HK-2 (cell line): ENCODE data around the gene HINT2.
A peak's percentile ranks its signal among the peaks of the same experiment; 100 is the strongest.

Experiments
- DNase-seq: peaks from one replicate; pipeline ENCODE4 v3.0.0-alpha.2; 2018; ENCODE audit not compliant: unreplicated experiment

The HINT2 gene

DNA sequence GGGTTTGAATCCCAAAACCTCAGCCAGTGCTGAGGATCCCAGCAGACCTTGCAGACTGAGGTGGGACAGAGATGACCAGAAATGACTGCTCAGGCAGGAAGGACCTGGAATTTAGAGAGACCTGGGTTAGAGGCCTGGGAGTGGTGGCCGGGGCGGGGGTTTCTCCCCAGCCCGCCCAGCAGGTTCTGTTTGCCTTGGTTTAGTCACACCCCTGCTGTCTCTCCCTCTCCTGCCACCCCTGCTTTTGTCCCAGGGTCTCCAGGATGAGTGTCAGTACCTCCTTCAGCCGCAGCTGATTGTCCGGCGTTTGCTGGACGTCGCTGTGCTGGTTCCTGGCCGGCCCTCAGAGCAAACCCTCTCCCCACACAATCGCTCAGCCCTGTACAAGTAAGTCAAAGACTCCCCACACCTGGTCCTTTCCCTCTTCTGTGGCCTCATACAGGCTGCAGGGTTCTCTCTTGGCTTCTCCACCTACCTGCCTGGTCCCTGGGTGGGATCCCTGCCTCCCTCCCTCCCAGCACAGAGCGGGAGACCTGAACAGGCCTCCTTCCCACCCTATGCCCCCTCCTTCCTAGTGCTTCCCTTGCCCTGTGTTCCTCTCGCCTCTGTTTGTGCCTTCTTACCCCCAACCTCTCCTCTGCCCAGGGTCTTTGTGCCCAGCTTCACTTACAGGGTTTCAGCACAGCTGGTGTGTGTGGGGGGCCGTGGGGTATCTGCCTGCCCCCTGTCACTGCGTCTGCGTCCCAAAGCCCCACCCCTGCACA is 26.2 kb upstream of the HINT2 start:
- DNase-seq = no peak

DNA sequence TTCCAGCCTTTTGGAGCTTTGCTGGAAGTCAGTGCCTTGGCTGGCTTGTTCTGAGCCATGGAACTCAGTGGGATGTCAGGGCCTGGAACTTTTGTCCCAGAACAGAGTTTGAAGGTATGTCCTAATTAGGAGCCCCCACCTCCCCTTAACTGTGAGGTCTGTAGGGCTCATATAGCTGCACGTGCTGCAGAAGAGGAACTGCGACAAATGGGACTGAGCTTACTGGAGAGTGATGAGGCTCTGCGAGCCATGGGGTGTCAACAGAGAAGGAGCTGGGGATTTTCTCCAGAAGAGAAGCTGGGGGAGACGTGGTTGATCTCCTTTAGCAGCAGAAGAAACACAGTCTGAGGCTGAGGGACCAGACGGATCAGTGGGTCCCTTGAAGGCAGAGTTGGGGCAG is 25.1 kb upstream of the HINT2 start:
- DNase-seq = no peak

DNA sequence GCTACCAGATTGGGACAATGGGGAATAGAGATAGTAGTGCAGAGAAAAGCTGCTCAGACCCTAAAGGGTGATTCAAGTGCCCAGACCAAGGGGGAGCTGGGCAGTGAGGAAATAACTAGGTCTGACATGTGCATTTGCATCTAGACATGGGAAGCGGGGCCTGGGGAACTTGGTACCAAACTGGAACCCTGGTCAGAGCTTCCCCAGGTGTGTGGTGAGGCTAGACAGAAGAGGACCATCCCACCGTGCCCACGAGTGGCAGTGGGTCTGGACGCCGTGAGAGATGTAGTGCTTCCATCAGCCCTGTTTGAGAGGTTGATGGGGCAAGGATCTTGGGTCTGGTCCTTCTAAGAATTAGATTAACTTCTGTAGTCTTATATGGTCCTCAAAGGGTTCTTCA is 21.8 kb upstream of the HINT2 start:
- no peak for DNase-seq

DNA sequence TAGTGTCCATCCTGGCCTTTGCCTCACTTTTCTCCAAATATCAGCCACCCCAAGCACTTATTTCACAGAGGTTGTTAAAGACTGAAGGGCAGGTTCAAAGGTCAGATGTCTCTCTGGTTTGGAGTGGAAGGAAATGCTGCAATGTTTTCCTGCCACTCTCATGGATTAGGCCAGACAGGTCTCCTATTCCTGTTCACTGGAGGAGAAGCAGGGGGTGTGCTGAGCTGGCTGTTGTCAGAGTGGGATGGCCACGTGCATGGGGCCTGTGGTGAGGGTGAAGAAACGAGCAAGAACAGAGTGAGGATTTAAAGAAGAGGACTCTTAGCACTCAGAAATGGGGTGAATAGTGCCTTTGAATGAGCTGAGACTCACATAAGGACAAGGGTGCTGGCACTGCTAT is 20.9 kb upstream of the HINT2 start:
- DNase-seq = no peak

DNA sequence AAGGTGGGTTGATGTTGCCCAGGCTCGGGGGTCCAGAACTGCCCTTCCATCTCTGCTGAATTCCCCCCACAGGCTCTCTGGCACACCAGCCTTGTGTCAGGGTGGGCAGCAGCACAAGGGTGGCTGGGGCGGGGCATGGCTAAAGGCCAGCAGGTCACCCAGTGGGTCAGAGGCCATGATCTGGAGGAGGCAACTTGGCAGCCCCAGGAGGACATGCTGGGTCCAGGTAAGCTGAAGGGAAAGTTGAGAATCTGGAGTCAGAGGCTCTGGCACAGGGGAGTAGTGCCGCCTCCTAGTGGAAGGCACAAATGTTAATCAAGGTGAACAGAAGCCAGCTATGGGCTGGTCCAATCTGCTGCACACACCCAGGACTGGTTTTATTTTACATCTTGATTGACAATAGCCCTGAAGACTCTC is 20.4 kb upstream of the HINT2 start:
- DNase-seq = no peak

DNA sequence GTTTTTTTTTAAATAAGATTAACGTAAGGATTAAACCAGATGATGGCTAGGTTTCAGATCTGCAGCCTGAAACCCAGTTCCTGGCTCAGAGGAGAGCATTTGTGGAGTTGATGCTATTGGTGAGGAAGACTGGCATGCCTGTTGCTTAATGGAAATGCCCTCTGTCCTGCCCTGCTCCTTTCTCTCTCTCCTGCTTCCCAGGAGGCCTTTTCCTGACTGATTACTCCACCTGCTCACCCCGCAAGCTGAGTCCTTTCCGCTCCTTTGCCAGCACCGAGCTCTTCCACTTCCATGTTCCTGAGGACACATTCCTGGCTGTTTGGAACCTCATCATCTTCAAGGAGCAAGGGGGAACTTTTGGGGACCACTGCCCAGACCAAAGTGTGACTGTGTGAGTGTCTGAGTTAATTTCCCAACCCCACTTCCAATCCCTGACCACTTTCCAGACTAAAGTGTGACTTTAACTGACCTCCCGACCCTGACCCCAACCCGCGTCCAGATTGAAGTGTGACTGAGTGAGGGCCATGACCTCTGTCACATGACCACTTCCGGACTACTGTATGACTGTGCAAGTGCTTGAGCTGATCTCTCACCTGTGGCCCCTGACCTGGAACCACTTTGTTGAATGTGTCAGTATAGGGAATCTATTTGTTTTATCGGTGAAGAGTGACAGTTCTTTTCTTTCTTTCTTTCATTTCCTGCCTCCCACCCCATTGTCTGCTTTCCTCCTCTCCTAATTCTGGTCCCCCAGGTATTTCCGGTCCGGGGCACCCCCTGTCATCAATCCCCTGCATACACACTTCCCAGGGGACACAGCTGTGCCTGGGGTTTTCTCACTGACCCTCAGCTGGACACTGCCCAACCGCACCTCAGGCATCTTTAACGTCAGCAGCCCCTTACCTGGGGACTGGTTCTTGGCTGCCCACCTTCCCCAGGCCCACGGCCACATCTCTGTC is 19.7 kb upstream of the HINT2 start:
- DNase-seq = no peak

DNA sequence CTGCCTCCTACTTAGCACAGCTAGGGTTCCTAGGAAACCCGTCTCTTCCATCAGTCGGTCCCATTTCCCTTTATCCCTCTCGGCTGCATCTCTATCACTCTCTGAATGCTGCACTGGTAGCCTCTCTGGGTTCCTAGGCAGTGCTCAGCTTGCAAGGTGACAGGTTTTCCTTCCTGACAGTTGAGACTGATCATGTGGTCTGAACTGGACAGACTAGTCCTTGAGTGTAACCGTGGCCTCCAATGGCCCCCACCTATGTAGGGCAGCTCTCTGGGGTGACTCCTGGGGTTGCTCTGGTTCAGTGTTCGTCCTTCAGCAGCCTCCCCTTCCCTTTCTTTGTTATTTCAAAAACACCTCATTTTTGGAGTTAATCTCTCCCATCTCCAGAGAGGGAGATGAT is 18.0 kb upstream of the HINT2 start:
- no peak for DNase-seq

DNA sequence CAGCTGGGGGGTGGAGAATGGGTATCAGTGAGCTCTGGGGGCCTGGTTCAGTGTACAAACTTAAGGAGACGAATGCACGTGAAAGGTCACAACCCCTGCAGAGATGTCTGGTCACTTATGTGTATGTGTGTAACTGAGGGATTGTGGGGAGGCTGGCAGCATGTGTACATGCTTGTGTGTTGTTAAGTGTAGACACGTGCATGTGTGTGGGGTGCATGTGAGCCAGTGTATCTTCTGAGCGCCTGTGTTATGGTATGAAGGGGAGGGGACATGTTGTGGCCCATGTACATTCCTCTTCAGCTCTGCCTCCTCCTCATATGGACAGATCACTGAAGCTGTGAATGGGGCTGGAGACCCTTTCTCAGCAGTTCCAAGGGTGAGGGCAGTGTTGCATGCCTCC is 16.2 kb upstream of the HINT2 start:
- DNase-seq = no peak

DNA sequence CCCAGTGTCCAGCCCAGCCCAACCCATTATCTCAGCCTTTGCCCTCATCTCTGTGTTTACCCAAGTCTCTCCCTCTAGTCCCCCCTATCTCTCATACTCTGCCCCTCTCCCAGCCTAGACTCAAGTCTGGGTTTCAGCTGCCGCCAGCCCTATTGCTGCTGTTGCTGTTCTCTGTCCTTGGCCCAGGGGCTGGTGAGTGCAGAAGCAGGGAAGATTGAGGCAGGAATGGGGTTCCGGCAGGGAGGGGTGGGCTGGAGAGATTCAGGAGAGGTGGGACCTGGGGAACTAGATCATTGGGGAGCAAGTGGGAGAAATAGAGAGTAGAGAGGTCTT is 14.9 kb upstream of the HINT2 start:
- DNase-seq = no peak

DNA sequence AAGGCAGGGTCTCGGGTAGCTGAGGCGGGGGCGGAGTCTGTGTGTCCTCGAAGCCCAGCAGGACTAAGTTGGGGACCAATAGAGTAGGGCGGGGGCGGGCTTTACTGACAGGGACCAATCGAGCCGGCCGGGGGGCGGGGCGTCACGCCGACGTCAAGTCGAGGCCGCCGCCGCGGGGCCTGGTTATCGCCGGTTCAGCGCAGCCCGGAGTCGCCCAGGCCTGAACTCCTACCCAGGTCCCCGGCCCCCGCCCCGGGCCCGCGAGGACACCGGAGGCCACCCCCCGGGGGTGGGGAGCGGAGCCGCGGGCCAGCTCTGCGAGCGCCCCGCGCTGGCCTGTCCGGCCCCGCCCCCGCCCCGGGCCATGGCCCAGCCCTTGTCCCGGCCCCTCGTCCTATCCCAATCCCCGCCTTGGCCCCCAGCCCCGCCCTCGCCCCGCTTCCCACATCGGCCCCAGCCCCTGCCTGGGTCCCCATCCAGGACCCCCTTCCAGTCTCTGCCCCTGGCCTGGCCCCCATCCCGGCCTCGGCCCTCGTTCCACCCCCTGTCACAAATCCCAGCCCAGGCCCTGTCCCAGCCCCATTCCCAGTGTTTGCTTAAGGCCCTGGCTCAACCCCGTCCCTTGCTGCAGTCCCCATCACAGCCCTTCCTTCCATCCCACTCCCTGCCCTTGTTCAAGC is 14.4 kb upstream of the HINT2 start, which contains the start of gene TMEM8B:
TSS of gene TMEM8B (plus strand) at position 145 of the 680 bp plus-strand sequence. CDS start at position 365, 220 bp downstream.
- peak; percentile 82 for DNase-seq

DNA sequence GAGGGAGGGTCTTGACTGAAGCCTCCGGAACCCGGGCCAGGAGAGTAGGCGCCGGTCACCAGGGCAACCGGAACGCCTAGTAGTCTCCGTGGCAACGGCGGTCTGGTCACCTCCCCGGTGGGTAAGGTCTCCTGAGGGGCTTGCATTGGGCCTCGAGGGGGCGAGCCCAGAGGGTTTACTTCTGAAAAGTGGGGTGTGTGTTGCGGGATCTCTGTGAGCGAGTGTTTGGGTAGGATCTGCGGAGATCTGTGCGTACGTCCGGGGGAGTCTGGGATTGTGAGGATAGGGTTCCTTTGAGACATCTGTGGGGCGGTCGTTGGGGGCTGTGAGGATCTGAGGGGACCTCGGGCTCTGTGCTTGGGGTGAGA is 13.9 kb upstream of the HINT2 start, which contains the start of gene FAM221B:
TSS of gene FAM221B (minus strand) at position 17 of the 368 bp plus-strand sequence. CDS start 2,571 bp downstream, outside the sequence.
- no peak for DNase-seq

DNA sequence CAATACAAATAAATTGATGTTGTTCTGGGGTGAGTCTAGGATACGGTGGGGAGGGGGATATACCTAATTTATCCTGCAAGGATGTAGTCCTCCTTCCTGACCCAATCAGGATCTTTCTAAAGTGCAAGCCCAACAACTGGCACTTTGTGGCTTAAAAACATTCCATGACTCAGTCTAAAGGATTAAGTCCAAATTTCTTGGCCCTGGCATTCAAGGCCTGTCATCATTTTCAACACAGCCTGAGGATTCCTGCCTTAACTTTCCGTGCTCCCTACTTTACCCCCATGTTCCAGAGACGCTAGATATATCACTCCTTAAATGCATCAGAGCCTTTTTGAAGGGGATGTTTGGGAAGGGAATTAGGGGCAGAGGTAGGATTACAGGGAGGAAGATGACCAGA is 12.6 kb upstream of the HINT2 start:
- no peak for DNase-seq

DNA sequence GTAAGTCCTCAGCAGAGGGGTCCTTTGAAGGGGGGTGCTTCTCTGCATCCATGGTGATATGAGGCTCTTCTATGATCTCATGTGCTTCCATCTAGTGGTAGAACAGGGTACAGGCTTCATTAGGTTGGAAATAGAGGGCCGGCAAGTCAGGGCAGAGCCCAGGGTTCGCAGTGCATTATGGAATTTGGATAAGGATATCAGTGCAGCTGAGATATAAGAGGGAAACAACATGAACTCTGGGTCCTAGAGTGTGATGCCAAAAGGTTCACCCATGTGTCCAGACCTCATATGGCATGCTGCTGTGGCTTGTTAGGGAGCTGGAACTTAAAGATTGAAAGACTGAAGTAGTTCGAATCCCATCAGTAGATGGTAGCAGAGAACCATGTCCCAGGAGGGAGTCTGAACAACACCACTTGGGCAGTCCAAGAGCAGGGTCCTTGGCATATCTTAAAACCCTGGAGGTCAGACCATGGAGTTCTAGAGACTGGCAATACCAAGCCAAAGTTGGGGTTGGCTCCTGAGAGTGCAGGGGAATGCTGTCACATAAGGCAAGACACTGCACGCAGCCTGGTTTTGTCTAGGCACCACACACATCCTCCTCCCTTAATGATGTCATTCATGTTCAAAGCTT is 11.3 kb upstream of the HINT2 start:
- DNase-seq = peak; percentile 7

DNA sequence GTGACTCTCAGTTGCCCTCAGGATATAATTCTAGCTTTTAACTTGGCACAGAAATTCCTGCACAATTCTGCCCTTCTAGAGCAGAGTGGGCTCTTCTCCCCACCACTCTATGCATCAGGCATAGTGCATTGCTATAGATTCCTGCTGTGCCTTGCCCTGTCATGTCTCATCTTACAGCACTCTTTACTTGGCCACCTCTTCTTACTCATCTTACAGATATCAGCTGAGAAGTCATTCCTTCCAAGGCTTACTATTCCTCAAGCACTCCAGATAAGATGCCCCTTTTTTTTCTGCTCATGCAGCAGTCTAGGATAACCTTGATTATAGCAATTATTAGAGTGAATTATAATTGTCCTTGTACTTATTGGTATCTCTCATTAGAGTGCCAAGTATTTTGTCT is 8.1 kb upstream of the HINT2 start:
- no peak for DNase-seq

DNA sequence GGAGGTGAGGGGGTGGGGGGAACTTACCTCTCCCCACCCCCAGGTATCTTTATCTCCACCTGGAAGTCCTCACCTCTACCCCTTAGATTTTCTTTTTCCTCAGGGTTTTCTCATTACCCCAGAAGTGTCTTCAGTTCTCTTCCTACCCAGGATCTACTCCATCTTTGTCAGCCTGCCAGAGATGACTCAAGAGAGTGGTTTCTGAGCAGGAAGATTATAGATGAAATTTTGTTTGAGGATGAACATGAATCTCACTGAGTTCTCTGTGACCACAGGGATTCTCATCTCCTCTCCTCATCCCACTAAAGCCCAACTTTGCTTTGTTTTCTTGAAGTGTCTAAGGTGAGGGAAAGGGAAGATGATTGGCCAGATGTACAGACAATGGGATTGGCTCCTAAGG is 5.2 kb upstream of the HINT2 start:
- DNase-seq = no peak

DNA sequence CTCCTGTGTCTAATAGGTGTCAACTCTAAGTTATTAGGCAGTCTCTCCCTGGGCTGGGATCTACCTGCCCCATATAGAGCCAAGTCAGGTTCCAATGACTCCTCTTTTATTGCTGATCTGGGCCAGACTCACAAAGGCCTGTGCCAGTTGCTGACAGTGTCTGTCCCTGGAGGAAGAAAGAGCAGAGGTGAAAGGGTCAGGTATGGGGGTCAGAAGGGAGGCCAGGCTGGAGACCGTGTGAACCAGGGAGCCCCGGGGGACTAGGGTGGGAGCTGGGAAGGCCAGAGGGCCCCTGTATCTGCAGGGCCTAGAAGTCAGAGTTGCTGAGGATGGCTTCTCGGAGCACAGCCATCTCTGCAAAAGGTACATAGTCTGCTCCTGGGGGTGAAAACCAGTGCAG is 3.5 kb upstream of the HINT2 start:
- DNase-seq = no peak

DNA sequence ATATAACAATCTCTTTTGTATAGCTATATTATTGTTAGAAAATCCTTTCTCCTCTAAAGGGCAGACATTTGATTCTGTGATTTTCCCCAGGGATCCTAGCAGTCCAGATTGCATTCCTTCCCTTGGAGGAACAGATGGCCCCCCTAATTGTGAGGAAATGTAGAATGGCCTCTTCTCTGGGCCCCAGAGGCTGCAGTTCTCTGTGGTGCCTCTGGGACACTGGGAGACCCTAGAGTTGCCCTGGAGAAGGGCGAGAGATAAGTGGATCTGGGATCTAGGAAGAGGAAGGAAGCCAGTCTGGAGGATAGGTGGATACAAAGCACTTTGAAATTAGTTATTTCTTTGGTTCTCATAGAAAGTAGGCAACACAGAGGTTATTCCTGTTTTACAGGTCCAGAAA is 1.9 kb upstream of the HINT2 start:
- DNase-seq = no peak

DNA sequence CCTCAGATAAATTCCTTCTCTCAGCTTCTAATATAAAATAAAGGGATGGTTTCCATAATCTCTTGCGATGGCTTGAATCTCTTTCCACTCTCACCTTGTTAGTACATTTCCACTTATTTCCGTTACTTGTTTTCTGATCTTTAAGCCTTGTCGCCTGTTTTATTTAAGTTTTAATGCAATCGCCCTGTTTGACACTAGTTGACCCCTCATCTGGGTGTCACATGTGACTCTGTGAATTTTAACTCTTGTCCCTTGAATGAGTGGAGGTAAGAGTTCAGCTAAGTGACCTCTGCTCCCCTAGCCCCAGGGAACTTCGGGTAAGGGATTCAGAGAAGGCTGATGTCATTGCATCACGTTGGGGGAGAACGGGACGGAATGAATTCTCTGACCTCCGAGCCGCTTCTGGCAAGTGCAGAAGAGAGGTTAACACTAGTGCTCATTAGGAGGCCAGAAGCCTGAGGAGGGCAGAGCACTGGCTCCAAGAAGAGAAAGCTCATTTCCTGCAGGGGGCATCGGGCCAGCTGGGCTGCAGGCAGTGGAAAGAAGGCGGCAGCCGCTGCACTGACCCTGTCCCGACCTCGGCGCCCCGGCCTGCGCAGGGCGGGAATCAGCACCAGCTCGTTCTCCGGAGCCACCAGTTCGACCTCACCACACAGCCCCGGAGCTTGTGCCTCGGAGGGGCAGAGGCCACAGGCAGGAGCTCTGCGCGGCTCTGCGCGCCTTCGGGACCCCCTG is 569 bp downstream of the HINT2 start:
- DNase-seq = peak; percentile 56

DNA sequence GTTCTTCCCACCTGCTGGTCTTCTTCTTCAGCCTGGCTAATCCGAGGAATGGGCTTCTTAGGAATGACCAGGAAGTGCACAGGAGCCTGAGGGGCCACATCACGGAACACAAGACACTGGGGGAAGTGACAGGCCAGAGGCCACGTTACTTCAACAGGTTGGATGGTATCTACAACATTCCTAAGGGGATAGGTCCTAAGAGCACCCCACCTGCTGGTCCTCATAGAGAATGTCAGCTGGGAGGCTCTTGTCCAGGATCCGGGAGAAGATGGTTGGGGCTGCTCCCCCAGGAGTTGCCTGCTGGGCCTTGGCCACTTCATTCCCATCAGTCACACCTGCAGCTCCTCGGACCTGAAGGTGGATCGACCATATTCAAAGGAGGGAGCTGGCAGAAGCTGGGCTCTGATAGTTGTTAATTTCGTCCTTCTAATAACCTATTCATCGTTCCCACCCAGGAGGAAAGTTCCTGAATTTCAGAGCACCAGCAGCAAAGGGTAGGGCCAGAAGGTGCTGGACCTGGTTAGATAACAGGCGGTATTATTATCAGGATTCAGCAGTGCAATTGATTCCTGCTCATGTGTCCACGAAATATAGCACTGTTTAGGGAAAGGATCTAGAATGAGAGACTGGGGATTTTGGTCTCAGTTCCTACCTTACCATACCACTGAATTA is 1.3 kb downstream of the HINT2 start:
- peak; percentile 12 for DNase-seq

DNA sequence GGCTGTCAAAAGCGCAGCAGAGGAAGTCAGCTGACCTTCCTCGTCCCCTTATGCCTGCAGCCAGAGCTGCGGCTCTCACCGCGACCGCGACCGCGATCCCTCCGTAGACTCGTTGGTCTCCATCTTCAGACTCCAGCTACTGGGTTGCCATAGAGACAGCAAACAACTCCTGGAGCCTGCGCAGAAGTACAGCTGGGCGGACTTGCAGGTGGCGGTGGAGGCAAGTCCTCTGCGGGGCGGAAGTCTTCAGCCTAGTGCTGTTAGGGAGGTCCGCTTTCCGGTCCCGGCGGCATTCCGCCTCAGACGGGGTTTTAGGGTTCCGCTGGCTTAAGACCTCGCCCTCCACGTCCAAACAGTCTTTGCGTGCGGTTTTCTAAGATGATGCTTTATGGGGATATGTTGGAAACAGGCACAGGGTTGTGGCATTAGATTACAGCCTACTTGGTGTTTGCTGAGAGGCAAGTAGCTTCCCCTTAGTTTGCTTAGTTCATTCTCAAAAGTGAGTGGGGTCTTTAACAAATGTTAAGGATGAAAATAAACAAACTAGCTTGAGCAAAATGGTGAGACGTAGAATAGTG is 2.7 kb downstream of the HINT2 start, which contains the start of gene SPAG8:
TSS of gene SPAG8 (minus strand) at position 238 of the 578 bp plus-strand sequence. CDS start at position 123, 115 bp downstream.
- peak; percentile 80 for DNase-seq
